WERI-Rb-1 (cell line): Measurements from ENCODE around the gene BCS1L.

Experiments
- DNase-seq: peaks from one replicate; pipeline ENCODE4 v3.0.0-alpha.2; 2020
- H3K27ac ChIP-seq: fragments of 250-450 bp; sonication (Bioruptor Pico); 2 replicates; pipeline ENCODE4 v1.5.1; 2020; ENCODE audit warnings: mild to moderate bottlenecking, moderate library complexity
- H3K27me3 ChIP-seq: fragments of 250-450 bp; sonication (Bioruptor Pico); 2 replicates; pipeline ENCODE4 v1.5.1; 2021; ENCODE audit warnings: mild to moderate bottlenecking, low read depth, moderate library complexity; ENCODE audit not compliant: insufficient read depth, severe bottlenecking
- H3K36me3 ChIP-seq: fragments of 250-450 bp; sonication (Bioruptor Pico); 2 replicates; pipeline ENCODE4 v1.5.1; 2020; ENCODE audit warnings: mild to moderate bottlenecking, moderate library complexity
- H3K4me3 ChIP-seq: 2 replicates; pipeline ENCODE4 v1.5.1; 2011; ENCODE audit warnings: low read depth, mild to moderate bottlenecking, control low read depth, low read length
- H3K9me3 ChIP-seq: fragments of 250-450 bp; sonication (Bioruptor Pico); 2 replicates; pipeline ENCODE4 v1.5.1; 2021; ENCODE audit warnings: mild to moderate bottlenecking, moderate library complexity; ENCODE audit not compliant: severe bottlenecking
- TF ChIP-seq, protein P1 (sequence below): IDR thresholded peaks from 2 replicates; pipeline ENCODE4 v1.5.1; 2011; ENCODE audit warnings: low read depth, mild to moderate bottlenecking, control low read depth, inconsistent platforms, low read length

BCS1L gene

DNA sequence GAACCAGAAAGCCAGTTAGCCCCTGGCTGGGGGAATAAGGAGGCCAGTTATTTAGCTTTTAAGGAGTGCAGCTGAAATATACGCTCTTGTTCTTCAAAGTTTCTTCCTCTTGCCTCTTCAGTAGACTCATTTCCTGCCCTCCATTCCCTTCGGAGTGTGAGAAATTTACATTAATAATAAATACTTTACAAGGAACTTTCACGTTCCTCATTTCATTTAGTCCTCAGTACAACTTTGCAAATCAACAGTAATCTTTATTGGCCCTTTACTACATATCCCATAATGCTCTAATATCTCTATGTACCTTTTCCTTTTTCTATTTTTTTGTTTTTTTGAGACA is 36.1 kb upstream of the BCS1L start:
- TF ChIP-seq, protein P1, sequence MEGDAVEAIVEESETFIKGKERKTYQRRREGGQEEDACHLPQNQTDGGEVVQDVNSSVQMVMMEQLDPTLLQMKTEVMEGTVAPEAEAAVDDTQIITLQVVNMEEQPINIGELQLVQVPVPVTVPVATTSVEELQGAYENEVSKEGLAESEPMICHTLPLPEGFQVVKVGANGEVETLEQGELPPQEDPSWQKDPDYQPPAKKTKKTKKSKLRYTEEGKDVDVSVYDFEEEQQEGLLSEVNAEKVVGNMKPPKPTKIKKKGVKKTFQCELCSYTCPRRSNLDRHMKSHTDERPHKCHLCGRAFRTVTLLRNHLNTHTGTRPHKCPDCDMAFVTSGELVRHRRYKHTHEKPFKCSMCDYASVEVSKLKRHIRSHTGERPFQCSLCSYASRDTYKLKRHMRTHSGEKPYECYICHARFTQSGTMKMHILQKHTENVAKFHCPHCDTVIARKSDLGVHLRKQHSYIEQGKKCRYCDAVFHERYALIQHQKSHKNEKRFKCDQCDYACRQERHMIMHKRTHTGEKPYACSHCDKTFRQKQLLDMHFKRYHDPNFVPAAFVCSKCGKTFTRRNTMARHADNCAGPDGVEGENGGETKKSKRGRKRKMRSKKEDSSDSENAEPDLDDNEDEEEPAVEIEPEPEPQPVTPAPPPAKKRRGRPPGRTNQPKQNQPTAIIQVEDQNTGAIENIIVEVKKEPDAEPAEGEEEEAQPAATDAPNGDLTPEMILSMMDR = no peak
- no peak for DNase-seq
- Histone ChIP-seq H3K36me3 (peaks cover 7% of the 10 kb centered on the region), H3K27me3 (no peaks in the 10 kb centered on the region), H3K9me3 (no peaks in the 10 kb centered on the region), H3K4me3 (no peak overlapping the region), H3K27ac (no peak overlapping the region)

DNA sequence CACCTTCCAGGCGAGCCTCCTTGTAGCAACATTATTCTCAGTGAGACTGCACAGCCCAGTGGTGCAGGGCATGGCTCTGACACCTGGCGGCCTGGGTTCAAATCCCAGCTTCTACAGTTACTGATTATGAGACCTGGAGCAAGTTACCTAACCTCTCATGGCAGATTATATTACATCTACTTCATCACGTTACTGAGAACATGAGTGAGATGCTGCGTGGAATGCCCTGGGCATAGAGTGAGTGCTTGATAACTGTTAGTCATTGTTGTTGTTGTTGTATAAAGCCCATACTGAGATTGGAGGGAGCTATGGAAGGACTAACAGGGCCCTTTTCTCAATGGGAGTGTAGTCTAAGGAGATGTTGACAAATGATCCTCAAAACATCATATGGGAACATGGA is 33.1 kb upstream of the BCS1L start:
- Histone ChIP-seq H3K9me3 (no peaks in the 10 kb centered on the region), H3K4me3 (no peak overlapping the region), H3K36me3 (peaks cover 7% of the 10 kb centered on the region), H3K27me3 (no peaks in the 10 kb centered on the region), H3K27ac (no peak overlapping the region)
- TF ChIP-seq, protein P1 = no peak
- no peak for DNase-seq

DNA sequence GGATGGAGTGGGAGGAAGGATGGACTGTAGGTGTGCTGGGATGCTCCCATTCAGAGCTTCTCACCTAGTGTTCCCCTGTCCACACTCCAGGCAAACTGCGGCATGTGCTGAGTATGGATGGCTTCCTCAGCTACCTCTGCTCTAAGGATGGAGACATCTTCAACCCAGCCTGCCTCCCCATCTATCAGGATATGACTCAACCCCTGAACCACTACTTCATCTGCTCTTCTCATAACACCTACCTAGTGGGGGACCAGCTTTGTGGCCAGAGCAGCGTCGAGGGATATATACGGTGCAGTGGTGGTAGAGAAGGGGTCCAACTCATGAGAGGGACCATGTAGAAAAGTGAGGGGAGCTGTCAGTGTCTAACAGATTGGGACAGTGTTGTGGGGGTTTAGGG is 31.5 kb upstream of the BCS1L start:
- TF ChIP-seq, protein P1 = no peak
- H3K27me3 ChIP-seq = no peaks in the 10 kb centered on the region
- no peak for DNase-seq

DNA sequence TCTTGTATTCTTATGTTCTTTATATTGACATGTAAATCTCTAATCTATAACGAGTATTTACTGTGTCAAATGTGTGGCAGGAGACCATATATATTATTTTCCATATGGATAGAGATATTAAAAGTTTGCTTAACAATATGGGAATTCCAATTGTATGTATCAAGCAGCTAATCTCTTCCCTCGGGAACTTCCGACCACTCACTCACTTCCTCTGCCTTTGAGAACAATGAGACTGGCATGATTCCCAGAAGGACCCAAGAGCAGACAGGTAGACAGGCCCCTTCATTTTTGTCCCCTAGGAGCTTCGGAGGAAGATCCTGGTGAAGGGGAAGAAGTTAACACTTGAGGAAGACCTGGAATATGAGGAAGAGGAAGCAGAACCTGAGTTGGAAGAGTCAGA is 27.6 kb upstream of the BCS1L start:
- H3K9me3 ChIP-seq = no peaks in the 10 kb centered on the region
- H3K27ac ChIP-seq = no peak overlapping the region
- peaks cover 32% of the 10 kb centered on the region for H3K36me3 ChIP-seq
- no peaks in the 10 kb centered on the region for H3K27me3 ChIP-seq
- H3K4me3 ChIP-seq = no peak overlapping the region
- DNase-seq = no peak
- TF ChIP-seq, protein P1 = no peak

More for the DNA sequence above, 31.5 kb upstream of the BCS1L start:
- Histone ChIP-seq H3K4me3 (no peak overlapping the region), H3K9me3 (no peaks in the 10 kb centered on the region), H3K36me3 (peaks cover 9% of the 10 kb centered on the region), H3K27ac (no peak overlapping the region)

DNA sequence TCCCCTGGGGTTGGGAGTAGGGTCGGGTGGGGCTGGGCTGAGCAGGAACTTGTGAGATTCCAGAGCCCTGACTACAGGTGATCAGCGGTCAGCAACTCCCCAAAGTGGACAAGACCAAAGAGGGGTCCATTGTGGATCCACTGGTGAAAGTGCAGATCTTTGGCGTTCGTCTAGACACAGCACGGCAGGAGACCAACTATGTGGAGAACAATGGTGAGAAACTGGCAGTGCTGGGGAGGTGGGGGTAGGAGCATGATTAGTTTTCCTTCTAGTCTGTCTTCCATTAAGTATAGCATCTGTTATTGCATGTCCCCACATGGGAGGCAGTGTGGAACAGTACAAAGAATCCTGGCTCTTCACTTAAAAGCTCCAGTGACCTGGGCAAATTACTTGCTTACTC is 23.8 kb upstream of the BCS1L start:
- no peak overlapping the region for H3K4me3 ChIP-seq
- H3K36me3 ChIP-seq = peaks cover 66% of the 10 kb centered on the region
- TF ChIP-seq, protein P1 = no peak
- H3K27ac ChIP-seq = no peak overlapping the region
- no peaks in the 10 kb centered on the region for H3K27me3 ChIP-seq
- DNase-seq = no peak
- no peaks in the 10 kb centered on the region for H3K9me3 ChIP-seq

DNA sequence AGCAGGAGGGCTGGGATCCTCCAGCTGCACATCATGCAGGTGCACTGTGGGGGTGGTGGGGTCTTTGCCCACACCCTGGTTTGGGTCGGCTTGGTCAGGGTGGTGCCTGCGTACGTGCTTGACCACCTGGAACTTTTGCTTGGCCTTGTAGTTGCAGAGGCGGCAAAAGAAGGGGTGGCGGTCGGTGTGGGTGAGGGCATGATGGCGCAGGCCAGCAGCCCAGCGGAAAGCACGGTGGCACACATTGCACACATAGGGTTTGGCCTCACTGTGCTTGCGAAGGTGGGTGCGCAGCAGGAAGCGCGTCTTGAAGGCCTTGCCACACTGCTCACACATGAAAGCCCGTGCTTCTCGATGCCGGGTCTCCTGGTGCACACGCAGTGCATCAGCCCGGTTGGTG is 21.1 kb upstream of the BCS1L start:
- Histone ChIP-seq H3K9me3 (no peaks in the 10 kb centered on the region), H3K36me3 (peaks cover 90% of the 10 kb centered on the region), H3K27me3 (no peaks in the 10 kb centered on the region), H3K27ac (no peak overlapping the region), H3K4me3 (no peak overlapping the region)
- DNase-seq = no peak
- TF ChIP-seq, protein P1 = no peak
